Eye (tissue), 1 donor: ENCODE measurements around the gene SH2D3A.
"Not testable (repeated sequence)": the region's sequence is repeated elsewhere in the genome, so short reads cannot be mapped to it uniquely, and the experiment has no call there.

Source experiments
- DNase-seq: peaks from one replicate; pipeline ENCODE4 v3.0.0-alpha.2; 2015

The SH2D3A gene

DNA sequence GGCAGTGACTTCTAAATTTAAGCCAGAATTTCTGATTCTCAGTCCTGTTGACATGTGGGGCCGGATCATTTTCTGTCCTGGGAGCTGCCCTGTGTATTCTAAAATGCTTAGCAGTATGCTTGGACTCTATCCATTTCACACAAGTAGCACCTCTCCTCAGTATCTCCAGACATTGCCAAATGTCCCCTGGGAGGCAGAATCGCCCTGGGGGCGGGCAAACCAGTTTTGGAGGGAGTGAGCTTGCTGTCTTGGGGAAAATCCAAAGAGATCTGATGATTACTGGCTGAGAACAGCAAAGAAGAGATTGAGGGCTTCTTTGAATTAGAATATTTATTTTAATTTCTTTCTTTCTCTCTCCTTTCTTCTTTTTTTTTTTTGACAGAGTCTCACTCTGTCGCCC lies 21.7 kb upstream of the SH2D3A start:
- no peak for DNase-seq

DNA sequence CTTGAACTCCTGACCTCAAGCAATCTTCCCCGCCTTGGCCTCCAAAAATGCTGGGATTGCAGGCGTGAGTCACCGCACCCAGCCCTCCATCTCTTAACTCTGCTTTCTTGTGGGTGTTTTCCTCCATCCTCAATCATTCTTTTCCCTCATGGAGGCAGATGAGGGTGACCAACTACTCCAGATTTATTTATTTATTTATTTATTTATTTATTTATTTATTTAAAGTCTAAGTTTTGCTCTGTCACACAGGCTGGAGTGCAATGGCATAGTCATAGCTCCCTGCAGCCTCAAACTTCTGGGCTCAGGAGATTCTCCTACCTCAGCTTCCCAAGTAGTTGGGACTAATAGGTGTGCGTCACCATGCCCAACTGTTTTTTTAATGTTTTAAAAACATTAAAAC lies 20.2 kb upstream of the SH2D3A start:
- DNase-seq: no peak

DNA sequence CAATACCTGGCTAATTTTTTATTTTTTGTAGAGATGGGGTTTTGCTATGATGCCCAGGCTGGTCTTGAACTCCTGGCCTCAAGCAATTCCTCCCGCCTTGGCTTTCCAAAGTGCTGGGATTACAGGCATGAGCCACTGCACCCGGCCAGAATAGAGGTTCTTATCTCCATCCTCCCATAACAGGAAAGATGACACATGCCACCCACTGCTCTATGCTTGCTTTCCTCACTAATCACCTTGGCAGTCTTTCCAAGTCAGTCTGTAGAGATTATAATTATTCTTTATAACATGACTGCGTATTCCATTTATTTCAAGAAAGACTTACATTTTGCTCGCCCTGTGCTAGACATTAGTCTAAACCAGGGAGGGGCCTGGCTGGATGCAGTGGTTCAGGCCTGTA lies 12.0 kb upstream of the SH2D3A start:
- DNase-seq: no peak

DNA sequence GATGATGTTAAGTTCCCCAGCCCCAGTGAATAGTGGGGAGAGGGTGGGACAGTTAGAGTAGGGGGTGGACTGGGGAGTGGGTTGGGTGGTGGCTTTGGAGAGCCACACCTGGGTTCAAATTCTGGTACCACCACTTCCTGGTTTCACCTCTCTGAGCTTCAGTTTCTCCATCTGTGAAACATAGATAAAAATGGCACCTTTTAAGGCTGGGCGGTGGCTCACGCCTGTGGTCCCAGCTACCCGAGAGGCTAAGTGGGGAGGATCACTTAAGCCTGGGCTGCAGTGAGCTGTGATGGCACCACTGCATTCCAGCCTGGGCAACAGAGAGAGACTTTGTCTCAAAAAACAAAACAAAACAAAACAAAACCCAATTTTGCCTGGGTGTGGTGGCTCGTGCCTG lies 11.2 kb upstream of the SH2D3A start:
- no peak for DNase-seq

- no peak for DNase-seq
Measured at GRCh38 chr19:6777434-6777833, 10.2 kb upstream of the SH2D3A start.

- no peak for DNase-seq
Measured at GRCh38 chr19:6776999-6777398, 9.8 kb upstream of the SH2D3A start.

DNA sequence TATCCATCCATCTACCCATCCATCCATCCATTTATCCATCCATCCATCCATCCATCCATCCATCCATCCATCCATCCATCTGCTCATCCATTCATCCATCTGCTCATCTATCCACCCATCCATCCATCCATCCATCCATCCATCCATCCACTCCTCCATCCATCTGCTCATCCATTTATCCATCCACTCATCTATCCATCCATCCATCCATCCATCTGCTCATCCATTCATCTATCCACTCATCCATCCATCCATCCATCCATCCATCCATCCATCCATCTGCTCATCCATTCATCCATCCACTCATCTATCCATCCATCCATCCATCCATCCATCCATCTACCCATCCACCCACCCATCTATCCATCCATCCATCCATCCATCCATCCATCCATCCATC lies 8.8 kb upstream of the SH2D3A start:
- DNase-seq: not testable (repeated sequence)

- DNase-seq: peak; percentile 8
Measured at GRCh38 chr19:6774821-6775707, 7.8 kb upstream of the SH2D3A start.

DNA sequence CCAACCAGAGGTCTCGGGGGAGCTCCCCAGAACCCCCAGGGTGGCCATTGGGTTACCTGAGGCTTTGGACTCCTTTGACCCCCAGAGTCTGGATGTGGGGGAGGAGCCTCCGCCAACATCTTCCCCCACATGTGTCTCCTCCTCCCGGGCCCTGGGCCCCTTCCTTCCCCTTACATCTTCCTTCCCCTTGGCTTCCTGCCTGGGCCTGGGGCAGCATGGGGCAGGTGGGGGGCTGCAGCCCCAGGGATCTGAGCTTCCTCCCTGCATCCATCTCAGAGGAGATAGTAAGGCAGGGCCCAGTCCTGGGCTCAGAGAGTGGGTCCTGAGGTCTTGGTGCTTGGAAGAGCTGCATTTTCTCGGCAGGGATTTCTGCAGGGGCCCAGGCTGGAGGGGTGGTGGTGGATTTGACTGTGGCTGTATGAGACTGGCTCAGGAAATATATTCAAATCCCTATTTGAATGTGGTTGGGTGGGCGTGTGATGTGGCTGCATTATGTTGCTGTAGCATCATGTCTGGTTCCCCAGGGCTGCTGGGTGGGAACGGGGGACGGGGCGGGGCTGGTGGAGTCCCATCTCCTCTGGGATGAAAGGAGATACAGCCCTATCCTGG lies 6.2 kb upstream of the SH2D3A start:
- DNase-seq: no peak

GRCh38 chr19:6772866-6773322 lies 5.7 kb upstream of the SH2D3A start:
- no peak for DNase-seq

GRCh38 chr19:6772028-6772865 lies 5.0 kb upstream of the SH2D3A start, which contains the start of gene VAV1:
VAV1 (plus strand) TSS chr19:6772708; CDS start chr19:6772808, 100 bp downstream.
- DNase-seq: no peak

- not testable (repeated sequence) for DNase-seq
Measured at GRCh38 chr19:6771648-6772027, 4.4 kb upstream of the SH2D3A start.

- DNase-seq: no peak
Measured at GRCh38 chr19:6769006-6769619, 1.9 kb upstream of the SH2D3A start.

DNA sequence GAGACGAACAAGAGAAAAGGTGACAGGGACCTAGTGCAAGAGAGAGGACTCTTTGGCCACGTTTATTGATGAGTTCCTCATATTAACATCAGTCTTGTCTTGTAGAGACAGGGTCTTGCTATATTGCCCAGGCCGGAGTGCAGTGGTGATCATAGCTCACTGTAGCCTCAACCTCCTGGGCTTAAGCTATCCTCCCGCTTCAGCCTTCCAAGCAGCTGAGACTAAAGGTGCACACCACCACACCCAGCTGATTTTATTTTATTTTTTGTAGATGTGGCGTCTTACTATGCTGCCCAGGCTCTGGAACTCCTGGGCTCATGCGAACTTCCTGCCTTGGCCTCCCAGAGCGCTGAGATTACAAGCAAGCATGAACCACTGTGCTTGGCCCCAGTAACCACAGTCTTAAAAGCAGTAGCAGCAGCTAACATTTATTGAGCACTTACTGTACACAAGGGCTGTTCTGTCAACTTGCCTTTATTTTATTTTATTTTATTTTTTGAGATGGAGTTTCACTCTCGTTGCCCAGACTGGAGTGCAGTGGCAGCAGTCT lies 1.1 kb upstream of the SH2D3A start:
- DNase-seq: no peak

GRCh38 chr19:6767081-6767356 lies 216 bp downstream of the SH2D3A start:
- DNase-seq: peak; percentile 10

- DNase-seq: no peak
Measured at GRCh38 chr19:6766357-6767080, 716 bp downstream of the SH2D3A start.

- peak; percentile 24 for DNase-seq
Measured at GRCh38 chr19:6765738-6766356, 1.4 kb downstream of the SH2D3A start.

DNA sequence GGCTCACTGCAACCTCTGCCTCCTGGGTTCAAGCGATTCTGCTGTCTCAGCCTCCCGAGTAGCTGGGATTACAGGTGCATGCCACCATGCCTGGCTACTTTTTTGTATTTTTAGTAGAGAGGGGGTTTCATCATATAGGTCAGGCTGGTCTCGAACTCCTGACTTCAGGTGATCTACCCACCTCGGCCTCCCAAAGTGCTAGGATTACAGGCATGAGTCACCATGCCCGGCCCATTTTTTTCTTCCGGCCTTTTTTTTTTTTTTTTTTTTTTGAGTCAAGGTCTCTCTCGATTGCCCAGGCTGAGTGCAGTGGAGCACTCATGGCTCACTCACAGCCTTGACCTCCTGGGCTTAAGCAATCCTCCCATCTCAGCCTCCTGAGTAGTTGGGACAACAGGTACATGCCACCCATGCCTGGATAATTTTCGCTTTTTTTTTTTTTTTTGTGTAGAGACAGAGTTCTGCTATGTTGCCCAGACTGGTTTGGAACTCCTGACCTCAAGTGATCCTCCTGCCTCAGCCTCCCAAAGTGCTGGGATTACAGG lies 4.9 kb downstream of the SH2D3A start:
- not testable (repeated sequence) for DNase-seq

DNA sequence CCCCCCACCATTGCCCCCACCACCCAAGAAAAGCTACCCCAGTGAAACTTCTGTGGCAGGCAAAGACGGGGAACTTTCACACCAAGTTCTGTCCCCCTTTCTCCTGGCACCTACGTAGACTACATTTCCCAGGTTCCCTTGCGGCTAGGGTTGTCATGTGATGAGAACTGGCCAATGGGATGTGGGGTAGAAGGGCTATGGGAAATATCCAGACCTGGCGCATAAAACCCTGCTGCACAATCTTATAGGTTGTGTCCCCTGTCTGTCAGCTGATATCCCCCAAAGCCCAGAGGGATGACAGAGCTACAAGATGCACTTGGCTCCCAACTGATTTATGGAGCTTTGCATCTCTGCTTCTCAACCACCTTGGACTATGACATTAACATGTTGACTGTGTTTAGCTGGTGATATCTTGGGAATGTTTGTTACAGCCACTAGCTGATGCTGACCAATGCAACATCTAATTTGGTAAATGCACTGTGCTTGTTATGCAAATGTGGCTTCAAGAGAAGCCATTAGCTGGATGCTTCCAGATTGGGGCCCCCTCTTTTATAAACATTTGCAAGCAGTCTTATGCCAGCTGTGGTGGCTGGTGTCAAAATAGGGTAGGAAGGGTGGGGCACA lies 6.1 kb downstream of the SH2D3A start:
- no peak for DNase-seq

DNA sequence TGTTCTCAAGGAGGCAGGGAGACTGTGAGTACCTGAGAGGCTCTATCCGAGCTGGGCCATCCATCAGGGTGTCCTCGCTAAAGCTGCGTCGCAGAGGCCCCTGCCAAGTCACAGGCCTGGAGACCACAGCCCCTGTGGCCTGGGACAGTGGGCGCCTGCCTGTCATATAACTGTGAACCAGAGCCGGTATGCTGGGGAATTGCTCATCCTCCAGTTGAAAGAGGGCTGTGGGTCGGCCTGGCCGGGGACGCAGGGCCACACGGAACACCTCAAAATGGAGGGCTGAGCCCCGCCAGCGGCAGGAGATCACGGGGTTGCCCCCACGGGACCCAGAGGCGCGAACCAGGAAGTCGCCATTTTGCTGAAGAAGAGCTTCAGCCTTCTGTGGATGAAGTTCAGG lies 6.6 kb downstream of the SH2D3A start:
- DNase-seq: no peak
